Suppressor macrophage treated with lipopolysaccharide for 4 hours (primary cell): ENCODE measurements around the gene KCNC1.

Experiments used
- DNase-seq: peaks from one replicate; pipeline ENCODE4 v3.0.0-alpha.2; 2020

The KCNC1 gene

GRCh38 chr11:17734418-17734911, at the start of gene KCNC1:
KCNC1 (plus strand) TSS chr11:17734781; CDS start chr11:17736003, 1,222 bp downstream.
- peak; percentile 12 for DNase-seq

DNA sequence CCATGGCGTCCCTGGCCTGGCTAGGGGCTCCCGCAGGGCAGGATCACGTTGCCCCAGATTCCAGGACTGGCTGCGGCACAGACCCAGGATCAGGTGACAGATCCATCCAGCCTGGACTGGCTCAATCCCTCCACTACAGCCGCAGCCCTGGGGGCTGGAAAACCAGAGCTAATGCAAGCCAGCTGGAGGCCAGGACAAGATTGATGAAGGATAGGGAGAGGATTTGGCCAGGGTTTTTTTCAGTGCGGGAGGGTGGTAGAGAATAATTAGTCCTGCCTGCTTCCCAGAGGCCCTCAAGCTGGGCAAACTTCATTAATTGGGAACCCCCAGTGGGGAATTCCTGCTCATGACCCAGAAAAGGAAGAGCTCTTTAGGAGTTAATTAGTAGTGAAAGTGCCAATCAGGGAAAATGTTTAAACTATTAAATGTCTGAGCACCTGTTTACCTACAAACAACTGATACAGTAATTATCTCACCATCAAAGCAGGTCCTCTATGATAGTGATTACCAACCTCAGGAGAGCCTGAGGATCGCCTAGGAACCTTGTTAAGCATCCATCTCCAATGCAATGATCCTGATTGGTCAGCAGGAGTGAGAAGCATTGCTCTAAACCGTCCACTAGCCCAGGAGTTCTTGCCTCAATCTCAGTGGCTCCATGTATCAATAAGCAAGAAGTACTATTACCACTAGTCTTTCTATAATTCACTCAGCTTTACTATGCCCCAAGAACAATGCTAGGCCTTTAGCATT, 48.2 kb upstream of the KCNC1 start:
- DNase-seq: no peak

GRCh38 chr11:17687946-17688670, 46.5 kb upstream of the KCNC1 start:
- DNase-seq: no peak

DNA sequence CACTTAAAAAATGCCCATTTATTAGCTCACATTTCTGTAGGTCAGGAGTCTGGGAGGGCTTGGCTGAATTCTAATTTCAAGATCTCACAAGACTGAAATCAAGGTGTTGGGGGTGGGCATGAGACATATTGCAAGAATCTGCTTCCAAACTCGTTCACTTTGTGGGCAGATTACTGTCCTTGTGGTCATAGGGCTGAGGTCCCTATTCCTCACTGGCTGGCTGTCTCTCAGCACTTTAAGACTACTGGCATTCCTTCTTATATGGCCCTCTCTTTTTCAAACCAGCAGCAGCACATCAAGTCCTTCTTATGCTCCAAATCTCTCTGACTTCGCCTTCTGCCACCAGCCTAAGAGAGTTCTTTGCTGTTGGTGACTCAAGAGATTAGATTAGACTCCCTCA, 43.0 kb upstream of the KCNC1 start:
- no peak for DNase-seq

DNA sequence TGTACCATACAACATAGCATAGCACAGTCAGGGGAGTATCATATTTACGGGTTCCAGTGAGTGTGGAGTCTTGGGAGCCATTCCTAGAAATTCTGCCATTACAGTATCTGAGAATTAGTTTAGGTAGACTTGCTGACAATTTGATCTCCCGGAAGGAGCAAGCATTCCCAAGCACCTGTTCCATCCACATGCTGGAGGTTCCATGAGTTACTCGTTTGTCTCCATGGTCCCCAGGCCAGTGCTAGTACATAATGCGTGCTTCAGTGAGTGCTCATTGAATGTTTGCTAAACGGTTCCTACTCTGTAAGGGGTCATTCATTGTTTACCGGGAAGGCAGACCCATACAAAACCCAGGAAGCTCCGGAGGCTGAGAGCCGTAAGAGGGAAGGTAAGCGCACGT, 42.6 kb upstream of the KCNC1 start:
- DNase-seq: no peak

GRCh38 chr11:17692931-17693330, 41.6 kb upstream of the KCNC1 start:
- peak; percentile 6 for DNase-seq

GRCh38 chr11:17693531-17693930, 41.0 kb upstream of the KCNC1 start:
- no peak for DNase-seq

GRCh38 chr11:17694494-17695110, 40.0 kb upstream of the KCNC1 start:
- no peak for DNase-seq

DNA sequence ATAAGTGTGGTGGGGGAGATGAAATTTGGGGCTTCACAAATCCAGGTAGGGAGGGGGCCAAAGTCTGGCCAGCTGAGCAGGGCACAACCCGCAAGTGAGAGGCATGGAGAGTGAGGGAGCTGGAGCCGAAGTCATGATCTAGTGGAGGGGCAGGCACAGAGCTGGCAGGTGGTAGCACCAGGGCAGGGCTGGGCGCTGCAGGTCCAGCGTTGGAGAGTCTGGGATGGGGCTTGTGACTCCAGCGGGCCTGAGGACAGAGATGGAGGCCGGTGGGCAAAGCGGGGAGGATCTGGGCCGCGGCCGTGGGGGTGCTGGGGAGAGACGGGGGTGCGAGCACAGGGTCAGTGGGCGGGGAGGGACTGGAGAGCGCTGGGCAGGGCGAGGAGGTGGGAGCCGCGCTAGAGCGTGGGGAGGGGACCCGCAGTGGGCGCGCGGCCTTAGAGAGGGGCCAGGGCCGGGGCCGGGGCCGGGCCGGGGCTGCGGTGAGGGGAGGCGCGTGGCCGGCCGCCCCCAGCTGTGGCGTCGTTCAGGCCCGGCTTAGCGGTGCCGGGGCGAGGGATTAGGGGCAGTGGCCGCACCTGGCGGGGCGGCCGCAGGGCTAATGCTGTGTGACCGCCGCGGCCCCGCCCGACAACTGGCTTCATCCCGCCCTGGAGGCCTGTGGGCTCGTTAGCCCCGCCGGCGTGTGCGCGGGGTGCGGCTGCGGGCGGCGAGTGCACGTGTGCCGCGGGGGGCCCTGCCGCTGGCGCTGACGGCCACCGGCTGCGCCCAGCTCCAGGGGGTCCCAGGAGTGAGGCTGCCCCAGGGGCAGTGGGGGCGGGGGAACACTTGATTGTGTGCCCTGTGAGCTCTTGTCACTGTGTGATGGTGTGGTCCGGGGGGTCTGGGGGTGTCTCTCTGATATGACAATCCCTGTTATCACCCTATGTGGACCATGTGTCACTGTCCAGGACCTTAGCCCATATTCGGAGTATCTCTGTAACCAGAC, 38.8 kb upstream of the KCNC1 start:
- no peak for DNase-seq

DNA sequence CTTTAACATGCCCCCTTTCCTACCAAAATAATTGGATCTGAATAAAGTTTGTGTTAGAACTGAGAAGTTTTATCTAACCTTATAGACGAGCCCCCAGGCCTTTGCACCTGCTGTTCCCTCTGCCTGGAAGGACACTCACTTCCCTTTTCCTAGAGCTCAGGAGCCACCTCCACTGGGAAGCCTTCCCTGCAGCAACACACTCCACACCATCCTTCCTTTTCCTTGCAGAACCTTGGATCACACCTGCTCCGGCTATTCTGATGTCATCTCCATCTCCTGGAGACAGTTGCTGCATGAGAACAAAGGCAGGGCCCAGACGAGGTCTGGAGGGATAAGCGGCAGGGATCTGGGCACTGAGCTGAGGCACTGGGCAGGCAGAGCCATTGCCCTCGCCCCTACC, 37.8 kb upstream of the KCNC1 start:
- no peak for DNase-seq

GRCh38 chr11:17697175-17697949, 37.2 kb upstream of the KCNC1 start:
- DNase-seq: no peak

DNA sequence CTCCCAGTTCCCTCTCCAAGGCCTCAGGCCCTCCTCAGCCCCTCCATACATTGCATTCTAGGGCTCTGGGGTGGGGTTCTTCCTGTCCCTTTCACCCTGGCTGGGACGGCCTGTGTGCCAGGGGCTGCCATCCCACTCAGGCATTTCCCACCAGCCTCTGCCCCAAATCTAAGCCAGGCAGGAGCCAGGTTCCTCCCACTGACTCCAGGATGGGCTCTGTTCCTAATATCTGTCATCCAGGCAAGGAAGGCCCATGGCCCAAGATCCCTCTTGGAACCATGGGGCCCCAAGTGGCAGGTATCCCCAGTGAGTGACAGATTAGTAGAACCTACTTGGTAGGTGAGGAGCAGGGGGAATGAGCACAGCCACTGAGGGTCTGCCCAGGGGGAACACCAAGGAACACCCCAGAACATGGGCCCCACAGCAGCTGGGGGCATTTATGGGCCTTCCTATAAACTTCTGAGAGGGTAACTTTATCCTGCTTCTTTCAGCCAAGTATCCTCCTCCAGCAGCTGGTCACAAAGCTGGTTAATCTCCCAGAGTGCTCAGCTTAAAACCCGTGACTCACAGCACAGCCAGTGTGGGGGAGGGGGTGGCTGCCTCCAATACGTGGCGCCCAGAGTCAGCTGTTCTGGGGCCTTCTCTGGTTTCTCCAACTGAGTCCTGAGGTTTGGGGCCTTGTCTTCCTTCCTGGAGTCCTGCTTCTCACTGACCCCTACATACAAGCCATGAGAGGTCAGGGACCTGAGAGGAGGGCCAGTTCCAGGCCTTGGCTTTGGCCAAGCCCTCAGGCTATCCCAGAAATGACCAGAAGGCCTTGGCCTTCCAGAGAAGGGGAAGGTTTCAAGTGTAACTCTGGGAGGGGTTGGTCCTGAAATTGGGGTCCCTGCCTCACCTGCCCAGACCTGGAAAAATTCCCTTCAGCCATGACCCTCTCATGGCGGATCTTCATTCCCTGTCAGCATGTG, 35.1 kb upstream of the KCNC1 start:
- DNase-seq: no peak

DNA sequence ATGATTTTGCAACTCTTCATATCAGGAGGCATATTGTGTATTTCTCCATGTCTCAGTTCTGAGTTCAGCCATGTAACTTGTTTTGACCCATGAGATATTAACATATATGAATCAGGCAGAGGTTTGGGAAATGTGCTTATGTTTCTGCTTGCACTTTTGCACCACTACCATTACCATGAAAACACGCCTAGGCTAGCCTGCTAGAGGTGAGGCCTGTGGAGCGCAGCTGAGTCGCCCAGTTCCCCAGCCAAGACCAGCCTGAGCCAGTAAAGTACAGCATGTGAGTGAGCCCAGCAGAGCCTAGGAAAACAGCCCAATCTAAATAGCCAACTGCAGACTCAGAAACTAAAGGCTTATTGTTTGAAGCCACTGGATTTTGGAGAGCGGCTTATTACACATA, 33.6 kb upstream of the KCNC1 start:
- DNase-seq: no peak

GRCh38 chr11:17702876-17703275, 31.7 kb upstream of the KCNC1 start:
- DNase-seq: peak; percentile 29

- peak; percentile 34 for DNase-seq
Measured at GRCh38 chr11:17703951-17704350, 30.6 kb upstream of the KCNC1 start.

DNA sequence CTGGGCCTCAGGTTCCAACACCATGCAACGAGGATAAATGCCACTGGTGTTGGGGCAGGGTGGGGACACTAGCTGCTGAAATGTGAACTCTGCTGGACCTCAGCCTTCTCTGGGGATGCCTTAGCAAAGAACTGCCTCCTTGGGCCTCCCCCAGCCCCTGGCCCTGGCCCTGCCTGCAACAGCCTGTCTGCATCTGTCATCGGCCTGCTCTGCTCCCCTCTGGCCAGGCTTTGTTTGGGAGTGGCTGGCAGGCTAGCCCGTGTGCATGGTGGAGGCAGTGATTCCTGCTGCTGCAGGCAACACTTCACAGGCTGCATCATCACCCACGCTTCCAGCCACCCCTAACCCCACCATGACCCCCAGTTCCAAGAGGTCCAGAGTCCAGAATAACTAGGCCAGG, 26.8 kb upstream of the KCNC1 start:
- no peak for DNase-seq

- DNase-seq: no peak
Measured at GRCh38 chr11:17711836-17712235, 22.7 kb upstream of the KCNC1 start.

- no peak for DNase-seq
Measured at GRCh38 chr11:17713851-17714250, 20.7 kb upstream of the KCNC1 start.

GRCh38 chr11:17714356-17714854, 20.2 kb upstream of the KCNC1 start:
- no peak for DNase-seq

GRCh38 chr11:17714870-17715269, 19.7 kb upstream of the KCNC1 start:
- DNase-seq: no peak
